HG03139 (cell line): Measurements from ENCODE around the gene HINT3.
"Not testable (repeated sequence)": the region's sequence is repeated elsewhere in the genome, so short reads cannot be mapped to it uniquely, and the experiment has no call there.

ENCODE experiments used
- ATAC-seq: cut with Tn5 transposase; IDR thresholded peaks from one replicate; pipeline ENCODE4 v1.9.1; 2021; ENCODE audit not compliant: unreplicated experiment

Gene HINT3

GRCh38 chr6:125959041-125959440 is 2.5 kb downstream of the HINT3 start:
- no peak for ATAC-seq

- ATAC-seq = no peak
Measured at GRCh38 chr6:125961117-125961516, 4.5 kb downstream of the HINT3 start.

- no peak for ATAC-seq
Measured at GRCh38 chr6:125962900-125963497, 6.4 kb downstream of the HINT3 start.

GRCh38 chr6:125963817-125964216 is 7.2 kb downstream of the HINT3 start:
- no peak for ATAC-seq

GRCh38 chr6:125966569-125966968 is 10.0 kb downstream of the HINT3 start:
- no peak for ATAC-seq

DNA sequence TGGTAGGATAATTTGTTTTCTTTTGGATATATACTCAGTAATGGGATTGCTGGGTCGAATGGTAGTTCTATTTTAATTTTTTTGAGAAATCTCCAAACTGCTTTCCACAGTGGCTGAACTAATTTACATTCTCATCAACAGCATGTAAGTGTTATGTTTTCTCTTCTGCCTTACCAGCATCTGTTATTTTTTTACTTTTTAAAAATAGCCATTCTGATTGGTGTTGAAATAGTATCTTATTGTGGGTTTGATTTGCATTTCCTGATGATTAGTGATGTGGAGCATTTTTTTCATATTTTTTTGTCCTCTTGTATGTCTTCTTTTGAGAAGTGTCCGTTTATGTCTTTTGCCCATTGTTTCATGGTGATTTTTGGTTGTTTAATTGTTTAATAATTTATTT is 11.9 kb downstream of the HINT3 start:
- ATAC-seq = no peak

GRCh38 chr6:125970760-125971159 is 14.2 kb downstream of the HINT3 start:
- no peak for ATAC-seq

DNA sequence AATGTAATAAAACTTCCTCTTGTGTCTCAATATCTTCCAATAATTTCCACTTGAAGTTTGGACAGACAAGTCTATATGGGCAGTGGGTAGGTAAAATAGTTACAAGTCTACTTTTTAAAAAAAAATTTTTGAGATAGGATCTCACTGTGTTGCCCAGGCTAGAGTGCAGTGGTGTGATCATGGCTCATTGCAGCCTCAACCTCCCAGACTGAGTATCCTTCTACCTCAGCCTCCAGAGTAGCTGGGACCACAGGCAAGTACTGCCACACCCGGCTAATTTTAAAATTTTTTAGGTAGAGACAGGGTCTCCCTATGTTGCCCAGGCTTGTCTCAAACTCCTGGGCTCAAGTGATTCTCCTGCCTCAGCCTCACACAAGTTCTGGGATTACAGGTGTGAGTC is 15.9 kb downstream of the HINT3 start:
- ATAC-seq = not testable (repeated sequence)

DNA sequence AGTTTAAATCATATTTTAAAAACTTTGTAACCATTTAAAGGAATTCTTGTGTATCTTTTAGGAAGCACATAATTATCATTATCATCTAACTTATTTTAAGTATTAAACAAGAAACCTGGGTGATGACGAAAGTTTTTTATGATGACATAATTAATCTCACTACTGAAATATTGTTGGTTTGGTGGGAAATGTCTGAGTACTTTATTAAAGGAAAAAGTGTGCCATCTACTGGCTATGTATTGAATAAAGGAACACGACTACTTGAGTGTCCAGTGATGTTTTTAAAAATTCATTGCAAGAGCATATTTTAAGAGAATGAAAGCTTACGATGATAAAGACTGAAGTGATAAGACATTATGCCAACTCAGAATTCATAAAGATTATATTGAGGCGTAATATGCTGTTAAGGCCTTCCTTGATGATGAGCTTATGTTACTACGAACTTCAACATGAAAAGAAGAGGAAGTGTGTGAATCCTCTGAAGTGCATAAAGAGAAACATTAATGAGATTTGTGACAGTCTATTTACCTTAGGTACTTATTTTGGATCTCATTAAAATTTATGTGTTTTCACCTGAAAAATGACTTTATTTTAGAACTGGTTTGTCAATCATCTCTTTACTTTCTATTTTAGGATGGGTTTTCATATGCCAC is 17.8 kb downstream of the HINT3 start:
- peak; percentile 79 for ATAC-seq

DNA sequence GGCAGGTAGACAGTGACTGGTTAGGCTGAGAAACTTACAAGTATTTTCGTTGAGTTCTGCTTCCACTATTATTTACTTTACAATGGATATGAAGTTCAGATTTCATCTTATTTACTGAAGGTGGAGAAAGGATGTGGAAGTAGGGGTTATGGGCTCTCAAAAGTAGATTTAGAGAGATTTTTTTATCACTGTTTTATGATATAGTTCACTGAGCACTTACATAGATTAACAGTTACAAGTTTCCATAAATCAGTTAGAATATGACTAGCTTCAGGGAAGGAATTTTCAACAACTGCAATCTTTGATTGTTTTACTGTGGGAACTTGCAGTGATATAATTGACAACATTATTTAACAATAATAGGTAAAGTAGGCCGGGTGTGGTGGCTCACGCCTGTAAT is 22.5 kb downstream of the HINT3 start:
- ATAC-seq = no peak

DNA sequence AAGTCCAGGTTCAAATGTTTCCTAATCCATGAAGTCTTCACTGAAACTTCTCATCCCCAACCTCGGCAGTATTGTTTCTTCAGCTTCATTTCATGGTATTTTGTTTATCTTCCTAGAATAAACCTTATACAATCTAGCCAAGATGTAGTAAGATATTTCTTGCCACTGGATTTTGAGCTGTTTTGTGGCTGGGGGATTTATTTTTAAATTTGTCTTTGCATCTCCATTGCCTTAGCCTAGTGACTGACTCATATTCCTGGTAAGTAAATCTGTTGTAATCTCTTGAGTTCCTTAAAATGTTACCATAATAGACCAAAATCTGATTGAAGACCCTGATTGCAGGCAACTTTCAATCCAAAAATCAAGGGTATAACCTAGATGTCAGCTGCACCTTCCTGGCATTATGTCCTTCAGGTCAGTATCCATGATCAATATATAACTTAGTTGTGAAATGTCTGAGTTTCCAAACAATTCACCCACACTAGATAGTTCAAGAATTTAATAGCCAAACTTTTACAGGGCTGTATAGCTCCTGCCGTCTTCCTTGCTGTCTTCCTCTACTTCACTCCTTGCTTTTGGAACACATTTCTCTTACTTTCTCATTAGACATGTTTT is 25.1 kb downstream of the HINT3 start:
- no peak for ATAC-seq

DNA sequence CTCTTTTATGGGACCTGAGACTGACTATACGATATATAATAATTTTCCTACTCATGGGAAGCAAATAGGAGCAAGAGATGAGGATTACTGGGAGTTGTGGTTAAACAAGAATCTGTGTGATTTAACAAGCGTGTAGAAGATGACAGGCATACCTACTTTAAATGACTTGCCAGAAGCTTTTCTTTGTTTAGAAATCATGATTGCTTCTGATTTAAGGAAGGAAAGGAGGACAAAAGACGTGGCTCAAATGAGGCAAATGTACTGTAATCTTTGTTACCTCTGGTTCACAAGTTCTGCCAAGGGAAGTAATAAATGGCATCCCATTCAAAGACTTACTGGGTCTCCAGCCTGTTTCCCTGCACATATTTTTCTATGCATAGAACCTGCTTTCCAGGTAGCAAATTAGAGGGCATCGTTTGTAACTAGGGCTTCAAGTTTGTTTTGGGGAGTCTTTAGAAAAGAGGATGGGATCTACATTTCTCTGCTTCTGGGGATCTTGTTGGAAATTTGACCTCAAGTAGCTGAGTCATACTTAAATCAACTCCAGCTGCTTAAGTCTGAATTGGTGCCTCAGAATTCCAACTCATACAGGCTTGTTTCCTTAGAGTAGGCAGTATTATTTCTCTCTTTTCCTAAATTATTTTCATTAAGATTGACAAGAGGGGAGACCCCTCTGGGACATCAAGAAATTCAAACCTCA is 26.8 kb downstream of the HINT3 start:
- ATAC-seq = no peak

DNA sequence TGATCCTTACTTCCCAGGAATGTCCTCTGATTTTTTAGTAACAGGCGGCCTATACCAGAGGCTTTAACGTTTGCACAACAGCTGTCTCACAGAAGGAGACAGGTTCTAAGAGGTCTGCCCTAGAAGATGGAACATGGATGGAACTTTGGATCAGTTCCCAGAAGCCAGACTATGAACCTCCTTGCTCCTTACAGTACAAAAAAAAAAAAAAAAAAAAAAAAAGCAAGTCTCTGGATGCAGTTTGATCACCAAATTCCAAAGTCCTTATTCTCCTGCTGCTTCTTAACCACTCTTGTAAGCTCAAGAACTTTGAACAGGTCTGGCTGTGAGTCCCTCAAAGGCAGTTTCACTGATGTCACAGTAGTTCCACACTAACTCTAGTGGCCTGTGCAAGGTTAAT is 27.7 kb downstream of the HINT3 start:
- ATAC-seq = no peak

GRCh38 chr6:125985522-125985921 is 29.0 kb downstream of the HINT3 start:
- no peak for ATAC-seq

GRCh38 chr6:125985979-125986300 is 29.4 kb downstream of the HINT3 start:
- ATAC-seq = no peak

- peak; percentile 98 for ATAC-seq
Measured at GRCh38 chr6:125986301-125987025, 29.9 kb downstream of the HINT3 start, which contains the start of gene TRMT11. Gene TRMT11 (plus strand): TSS chr6:125986540. CDS start chr6:125986551, 11 bp downstream.

- peak; percentile 13 for ATAC-seq
Measured at GRCh38 chr6:125987026-125987617, 30.6 kb downstream of the HINT3 start.

GRCh38 chr6:125988280-125988679 is 31.7 kb downstream of the HINT3 start:
- no peak for ATAC-seq

GRCh38 chr6:125989631-125990030 is 33.1 kb downstream of the HINT3 start:
- no peak for ATAC-seq

DNA sequence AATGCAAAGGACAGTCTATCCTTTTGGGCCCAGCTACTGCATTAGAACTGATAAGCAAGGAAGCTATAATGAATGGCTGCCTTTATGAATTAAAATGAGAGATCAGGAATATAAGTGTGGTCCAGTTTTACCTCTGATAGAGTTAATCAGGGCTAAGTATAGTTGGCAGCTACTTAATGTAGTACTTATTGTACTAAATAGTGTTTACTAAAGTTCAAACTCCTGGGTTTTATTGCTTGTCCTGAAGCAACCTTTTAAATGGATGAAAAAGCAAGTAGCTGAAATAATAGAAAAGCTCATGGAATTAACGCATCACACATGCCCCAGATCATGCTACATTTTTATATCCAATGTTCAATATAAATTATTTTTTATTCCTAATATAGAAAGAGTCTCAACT is 35.1 kb downstream of the HINT3 start:
- no peak for ATAC-seq
